HG03457 (cell line): ENCODE results near the gene NLRC4.
"Not testable (repeated sequence)": the region's sequence is repeated elsewhere in the genome, so short reads cannot be mapped to it uniquely, and the experiment has no call there.

Experiments
- ATAC-seq: cut with Tn5 transposase; IDR thresholded peaks from one replicate; pipeline ENCODE4 v1.9.1; 2021; ENCODE audit warnings: moderate number of reproducible peaks; ENCODE audit not compliant: unreplicated experiment

The NLRC4 gene

DNA sequence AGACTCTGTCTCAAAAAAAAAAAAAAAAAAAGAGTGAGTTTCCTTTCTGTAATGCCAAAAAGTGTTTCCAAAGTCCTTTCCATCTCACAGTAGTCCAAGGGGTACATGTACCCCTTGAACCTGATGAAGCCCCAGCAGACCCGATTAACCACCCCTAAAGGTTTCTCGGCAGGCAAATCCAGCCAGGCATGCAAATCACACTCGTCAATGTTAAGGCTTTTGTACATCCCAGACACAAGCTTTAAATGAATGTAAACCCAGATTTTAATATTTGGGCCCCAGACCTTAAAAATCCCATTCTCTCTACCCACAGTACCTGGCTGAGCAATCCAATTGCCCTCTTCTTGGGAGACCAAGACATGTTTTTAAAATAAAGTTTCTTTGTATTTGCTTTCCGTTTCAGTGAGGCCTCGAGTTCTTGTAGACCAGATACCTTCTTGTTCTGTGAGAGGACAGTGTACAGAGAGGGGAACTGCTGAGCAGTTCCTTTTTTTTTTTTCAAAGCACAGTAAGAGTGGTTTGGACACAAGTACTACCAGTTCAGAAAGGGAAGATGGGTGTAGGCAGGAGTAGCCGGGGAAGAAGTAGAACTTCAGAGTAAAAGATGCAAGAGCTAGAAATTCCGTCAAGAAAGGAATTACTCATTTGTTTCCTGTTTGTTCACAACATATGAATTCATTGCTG, at the start of gene NLRC4:
Gene NLRC4 (minus strand): TSS at position 465 of the 684 bp plus-strand sequence. CDS start 8,111 bp downstream, outside the sequence.
- ATAC-seq, result no peak

- ATAC-seq, result no peak
These were observed 45.9 kb upstream of the NLRC4 start for GRCh38 chr2:32310577-32310976.

- not testable (repeated sequence) for ATAC-seq
These were observed 29.4 kb upstream of the NLRC4 start for GRCh38 chr2:32293966-32294562.

- not testable (repeated sequence) for ATAC-seq
These were observed 28.8 kb upstream of the NLRC4 start for GRCh38 chr2:32293493-32293892.

DNA sequence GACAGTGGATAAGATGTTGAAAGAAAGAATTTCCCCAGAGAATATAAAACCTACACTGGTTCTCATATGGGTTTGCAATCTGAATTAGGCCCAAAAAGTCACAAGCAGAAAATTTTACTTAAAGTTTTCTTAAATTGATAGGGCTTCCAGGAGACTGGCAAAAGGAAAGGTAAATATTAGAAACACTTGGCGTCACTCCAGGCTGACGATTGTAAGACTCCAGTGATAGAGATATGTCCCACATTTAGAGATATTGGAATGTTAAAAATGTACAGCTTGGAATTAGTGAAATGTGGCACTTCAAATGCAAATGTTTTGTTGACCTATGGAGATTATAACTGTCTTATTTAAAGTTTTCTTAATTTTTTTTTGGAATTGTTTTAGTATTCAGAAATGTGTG, 27.1 kb upstream of the NLRC4 start:
- ATAC-seq, result no peak

GRCh38 chr2:32290000-32290339, 25.3 kb upstream of the NLRC4 start:
- ATAC-seq, result no peak

GRCh38 chr2:32289165-32289999, 24.7 kb upstream of the NLRC4 start:
- no peak for ATAC-seq

DNA sequence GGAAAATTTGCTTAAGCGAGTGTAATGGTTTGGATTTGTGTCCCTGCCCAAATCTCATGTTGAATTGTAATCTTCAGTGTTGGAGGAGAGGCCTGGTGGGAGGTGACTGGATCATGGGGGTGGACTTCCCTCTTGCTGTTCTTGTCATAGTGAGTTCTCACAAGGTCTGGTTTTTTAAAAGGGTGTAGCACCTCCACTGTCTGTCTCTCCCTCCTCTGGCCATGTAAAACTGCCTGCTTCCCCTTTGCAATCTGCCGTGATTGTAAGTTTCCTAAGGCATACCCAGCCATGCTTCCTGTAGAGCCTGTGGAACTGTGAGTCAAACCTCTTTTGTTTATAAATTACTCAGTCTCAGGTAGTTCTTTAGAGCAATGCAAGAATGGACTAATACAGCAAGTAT, 19.6 kb upstream of the NLRC4 start:
- ATAC-seq, result no peak

GRCh38 chr2:32278478-32278853, 13.8 kb upstream of the NLRC4 start:
- ATAC-seq, result no peak

GRCh38 chr2:32277674-32278477, 13.2 kb upstream of the NLRC4 start, which contains the start of gene YIPF4:
Gene YIPF4, plus strand, starts transcription at chr2:32277904. Its CDS starts 252 bp downstream, at chr2:32278156.
- peak; percentile 98 for ATAC-seq

GRCh38 chr2:32277363-32277673, 12.6 kb upstream of the NLRC4 start:
- ATAC-seq, result no peak

DNA sequence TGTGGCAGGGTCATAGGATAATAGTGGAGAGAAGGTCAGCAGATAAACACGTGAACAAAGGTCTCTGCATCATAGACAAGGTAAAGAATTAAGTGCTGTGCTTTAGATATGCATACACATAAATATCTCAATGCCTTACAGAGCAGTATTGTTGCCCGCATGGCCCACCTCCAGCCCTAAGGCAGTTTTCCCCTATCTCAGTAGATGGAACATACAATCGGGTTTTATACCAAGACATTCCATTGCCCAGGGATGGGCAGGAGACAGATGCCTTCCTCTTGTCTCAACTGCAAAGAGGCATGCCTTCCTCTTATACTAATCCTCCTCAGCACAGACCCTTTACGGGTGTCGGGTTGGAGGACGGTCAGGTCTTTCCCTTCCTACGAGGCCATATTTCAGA, 11.1 kb upstream of the NLRC4 start:
- ATAC-seq, result not testable (repeated sequence)

DNA sequence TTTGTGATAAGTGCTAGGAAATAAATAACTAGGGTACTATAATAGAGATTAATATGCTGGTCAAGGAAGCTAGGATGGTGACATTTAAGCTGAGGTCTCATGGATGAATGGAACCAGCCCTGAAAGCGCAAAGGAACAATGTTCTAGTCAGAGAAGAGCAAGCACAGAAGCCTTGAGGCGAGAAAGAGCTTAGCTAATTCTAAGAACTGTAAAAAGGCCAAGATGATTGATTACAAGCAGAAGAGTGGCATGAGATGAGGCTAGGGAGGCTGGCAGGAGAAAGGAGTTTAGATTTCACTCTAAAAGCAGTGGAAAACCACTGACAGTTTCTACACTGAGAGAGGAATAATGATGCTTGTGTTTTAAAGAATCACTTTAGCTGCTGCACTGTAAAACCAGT, 9.6 kb upstream of the NLRC4 start:
- no peak for ATAC-seq

DNA sequence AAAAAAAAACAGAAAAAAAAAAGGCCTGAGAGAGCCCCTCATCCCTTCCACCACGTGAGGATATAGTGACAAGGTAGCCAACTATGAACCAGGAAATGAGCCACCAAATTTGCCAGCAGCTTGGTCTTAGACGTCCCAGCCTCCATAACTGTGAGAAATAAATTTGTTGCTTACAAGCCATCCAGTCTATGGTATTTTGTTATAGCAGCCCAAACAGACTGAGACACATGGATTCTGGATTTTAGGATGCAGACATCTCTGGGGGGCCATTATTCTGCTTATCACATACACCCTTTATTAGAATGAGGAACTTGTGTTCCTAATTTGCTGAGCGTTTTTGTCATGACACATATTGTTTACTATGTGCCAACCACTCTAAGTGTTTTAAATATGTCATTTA, 7.6 kb upstream of the NLRC4 start:
- no peak for ATAC-seq

DNA sequence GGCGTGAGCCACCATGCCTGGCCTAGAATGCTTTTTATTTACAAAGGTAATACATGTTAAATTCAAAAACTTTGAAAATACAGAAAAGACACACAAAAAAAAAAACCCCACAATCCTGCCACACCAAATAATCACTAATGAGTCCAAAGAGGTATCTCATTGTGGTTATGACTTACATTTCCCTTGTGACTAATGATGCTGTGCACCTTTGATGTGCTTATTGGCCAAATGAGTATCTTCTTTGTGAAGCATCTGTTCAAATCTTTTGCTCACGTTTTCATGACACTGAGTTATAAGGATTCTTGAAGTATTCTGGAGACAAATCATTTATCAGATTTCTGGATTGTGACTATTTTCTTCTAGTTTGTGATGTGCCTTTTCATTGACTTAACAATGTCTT, 6.4 kb upstream of the NLRC4 start:
- ATAC-seq, result no peak

GRCh38 chr2:32262105-32262504, 2.6 kb downstream of the NLRC4 start:
- ATAC-seq, result no peak

DNA sequence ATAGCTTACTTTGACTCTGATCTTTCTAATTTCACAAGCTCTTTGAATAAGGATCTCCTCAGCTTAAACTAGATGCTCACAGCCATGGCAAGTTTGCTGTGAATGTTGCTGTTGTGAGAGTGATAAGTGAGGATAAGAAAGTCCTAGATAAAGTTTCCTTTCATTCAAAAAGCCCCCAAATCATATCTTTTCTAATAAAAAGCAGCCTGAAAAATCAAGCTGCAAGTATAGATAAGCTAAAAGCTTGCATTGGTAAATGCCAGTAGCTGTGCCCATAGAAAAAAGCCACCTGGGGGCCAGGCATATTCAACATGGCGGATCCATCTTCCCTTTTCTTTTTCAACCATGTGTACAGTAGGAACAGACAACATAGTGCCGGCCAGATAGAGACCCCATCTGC, 4.3 kb downstream of the NLRC4 start:
- no peak for ATAC-seq

GRCh38 chr2:32258242-32258641, 6.4 kb downstream of the NLRC4 start:
- ATAC-seq, result no peak

DNA sequence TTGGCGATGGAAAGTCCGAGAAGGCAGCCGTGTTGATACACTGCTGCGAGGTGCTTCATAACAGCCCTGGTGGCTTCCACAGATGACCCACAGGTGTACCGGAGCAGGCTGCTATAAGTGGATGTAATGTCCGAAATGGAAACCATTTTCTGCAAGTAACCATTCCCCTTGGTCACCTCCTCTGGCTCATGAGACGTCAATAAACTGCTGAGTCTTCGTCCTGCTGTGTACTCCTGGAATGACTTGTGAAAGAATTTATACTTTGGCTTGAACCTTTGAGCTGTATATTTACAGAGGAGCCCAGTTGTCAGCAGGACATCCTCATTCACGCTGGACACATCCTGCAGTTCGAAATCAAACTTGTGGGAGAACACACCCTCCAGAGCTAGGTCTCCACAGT, 14.4 kb downstream of the NLRC4 start:
- no peak for ATAC-seq

GRCh38 chr2:32249731-32250236, 14.9 kb downstream of the NLRC4 start:
- no peak for ATAC-seq

DNA sequence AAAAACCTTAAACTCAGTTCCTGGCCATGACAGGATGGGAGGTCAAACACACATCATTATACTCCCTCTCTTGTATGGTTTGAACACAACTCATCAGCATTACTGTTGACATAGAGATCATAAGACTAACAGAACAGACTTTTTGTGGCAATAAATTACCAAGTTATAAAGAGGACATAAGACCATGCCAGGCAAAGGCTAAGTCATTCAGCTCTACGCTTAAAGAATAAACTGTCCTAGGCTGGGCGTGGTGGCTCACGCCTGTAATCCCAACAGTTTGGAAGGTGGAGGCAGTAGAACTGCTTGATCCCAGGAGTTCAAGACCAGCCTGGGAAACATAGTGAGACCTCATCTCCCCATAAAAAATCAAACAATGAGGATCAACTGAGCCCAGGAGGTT, 16.4 kb downstream of the NLRC4 start:
- ATAC-seq, result no peak
